HEK293 (cell line): Measurements from ENCODE around the gene BID.

Experiments
- CTCF ChIA-PET: fragments of 350-600 bp; formaldehyde crosslinking; extraction: SDS; loops from one replicate; lab custom pipeline; 2021; ENCODE audit warnings: antibody characterized with exemption; lab: Yijun Ruan, JAX
- POLR2A ChIA-PET: fragments of 300-600 bp; formaldehyde crosslinking; extraction: SDS; loops from one replicate; lab custom pipeline; 2020; ENCODE audit warnings: antibody characterized with exemption, inconsistent platforms; lab: Yijun Ruan, JAX
- H3K27ac ChIP-seq: fragments of 200-500 bp; sonication (Bioruptor generic); 2 replicates; pipeline ENCODE4 v1.5.1; 2014; ENCODE audit warnings: low read depth, low read length, control low read depth, inconsistent platforms; ENCODE audit errors: extremely low read depth
- H3K36me3 ChIP-seq, 2 experiments: fragments of 200-500 bp in 1 of 2; sonication (Bioruptor generic) in 1 of 2; 1 replicate in 1 of 2; 2 replicates in 1 of 2; pipeline ENCODE4 v1.5.1; 2014 to 2017; ENCODE audit warnings: inconsistent platforms in 2 of 2, low read length in 2 of 2; ENCODE audit not compliant: control insufficient read depth in 2 of 2, insufficient read depth in 1 of 2
- H3K4me1 ChIP-seq: fragments of 200-500 bp; sonication (Bioruptor generic); 2 replicates; pipeline ENCODE4 v1.5.1; 2014; ENCODE audit warnings: mild to moderate bottlenecking, low read length, inconsistent platforms; ENCODE audit not compliant: control insufficient read depth, insufficient read depth
- H3K4me3 ChIP-seq: 2 replicates; pipeline ENCODE4 v1.5.1; 2011; ENCODE audit warnings: low read depth, mild to moderate bottlenecking, control low read depth, low read length, moderate library complexity
- H3K9me3 ChIP-seq: fragments of 200-500 bp; sonication (Bioruptor generic); 2 replicates; pipeline ENCODE4 v1.5.1; 2014; ENCODE audit warnings: low read depth, low read length, inconsistent platforms; ENCODE audit not compliant: control insufficient read depth, insufficient read depth
- CTCF ChIP-seq: fragments of 450-650 bp; formaldehyde crosslinking; IDR thresholded peaks from 2 replicates; pipeline ENCODE4 v1.5.1; 2016; ENCODE audit warnings: missing biosample characterization, missing genetic modification characterization
- SALL2 ChIP-seq: fragments of 450-650 bp; formaldehyde crosslinking; IDR thresholded peaks from 2 replicates; pipeline ENCODE4 v1.5.0; 2017; ENCODE audit warnings: missing biosample characterization, mild to moderate bottlenecking, missing genetic modification characterization, borderline replicate concordance
- ZBTB10 ChIP-seq: fragments of 450-650 bp; formaldehyde crosslinking; IDR thresholded peaks from 2 replicates; pipeline ENCODE4 v1.5.1; 2016; ENCODE audit warnings: missing biosample characterization, missing genetic modification characterization
- ZFP3 ChIP-seq: fragments of 450-650 bp; formaldehyde crosslinking; IDR thresholded peaks from 2 replicates; pipeline ENCODE4 v1.5.1; 2016; ENCODE audit warnings: low read depth, missing biosample characterization, missing genetic modification characterization
- ZNF10 ChIP-seq: fragments of 450-650 bp; formaldehyde crosslinking; IDR thresholded peaks from 2 replicates; pipeline ENCODE4 v1.5.1; 2017; ENCODE audit warnings: missing biosample characterization, missing genetic modification characterization
- ZNF133 ChIP-seq: fragments of 450-650 bp; formaldehyde crosslinking; IDR thresholded peaks from 2 replicates; pipeline ENCODE4 v1.5.1; 2016; ENCODE audit warnings: missing biosample characterization, missing genetic modification characterization
- ZNF16 ChIP-seq: fragments of 450-650 bp; formaldehyde crosslinking; IDR thresholded peaks from 2 replicates; pipeline ENCODE4 v1.5.1; 2016; ENCODE audit warnings: low read depth, missing biosample characterization, missing genetic modification characterization
- ZNF175 ChIP-seq: fragments of 450-650 bp; formaldehyde crosslinking; IDR thresholded peaks from 2 replicates; pipeline ENCODE4 v1.5.1; 2016; ENCODE audit warnings: missing biosample characterization, missing genetic modification characterization
- ZNF2 ChIP-seq: fragments of 450-650 bp; formaldehyde crosslinking; IDR thresholded peaks from 2 replicates; pipeline ENCODE4 v1.5.1; 2016; ENCODE audit warnings: missing biosample characterization, missing genetic modification characterization
- ZNF280C ChIP-seq: fragments of 450-650 bp; formaldehyde crosslinking; IDR thresholded peaks from 2 replicates; pipeline ENCODE4 v1.5.1; 2016; ENCODE audit warnings: missing biosample characterization, missing genetic modification characterization
- ZNF280D ChIP-seq: fragments of 450-650 bp; formaldehyde crosslinking; IDR thresholded peaks from 2 replicates; pipeline ENCODE4 v1.5.1; 2016; ENCODE audit warnings: missing biosample characterization, missing genetic modification characterization
- ZNF292 ChIP-seq: fragments of 450-650 bp; formaldehyde crosslinking; IDR thresholded peaks from 2 replicates; pipeline ENCODE4 v1.5.1; 2016; ENCODE audit warnings: low read depth, missing biosample characterization, missing genetic modification characterization, borderline replicate concordance
- ZNF311 ChIP-seq: fragments of 450-650 bp; formaldehyde crosslinking; IDR thresholded peaks from 2 replicates; pipeline ENCODE4 v1.5.1; 2017; ENCODE audit warnings: missing biosample characterization, missing genetic modification characterization, borderline replicate concordance
- ZNF549 ChIP-seq: fragments of 450-650 bp; IDR thresholded peaks from 2 replicates; pipeline ENCODE4 v1.5.1; 2018; ENCODE audit warnings: missing biosample characterization, missing genetic modification characterization, mild to moderate bottlenecking, inconsistent platforms, moderate library complexity
- ZNF571 ChIP-seq: fragments of 450-650 bp; formaldehyde crosslinking; IDR thresholded peaks from 2 replicates; pipeline ENCODE4 v1.5.0; 2017; ENCODE audit warnings: missing biosample characterization, missing genetic modification characterization
- ZNF610 ChIP-seq: fragments of 450-650 bp; formaldehyde crosslinking; IDR thresholded peaks from 2 replicates; pipeline ENCODE4 v1.5.1; 2016; ENCODE audit warnings: missing biosample characterization, missing genetic modification characterization, borderline replicate concordance
- ZNF707 ChIP-seq: fragments of 450-650 bp; formaldehyde crosslinking; IDR thresholded peaks from 2 replicates; pipeline ENCODE4 v1.5.1; 2016; ENCODE audit warnings: missing biosample characterization, missing genetic modification characterization
- ZNF768 ChIP-seq: fragments of 450-650 bp; formaldehyde crosslinking; IDR thresholded peaks from 2 replicates; pipeline ENCODE4 v1.5.1; 2018; ENCODE audit warnings: missing biosample characterization, mild to moderate bottlenecking, missing genetic modification characterization
- ZNF830 ChIP-seq: fragments of 450-650 bp; IDR thresholded peaks from 2 replicates; pipeline ENCODE4 v1.5.0; 2018; ENCODE audit warnings: missing biosample characterization, missing genetic modification characterization, low read depth, mild to moderate bottlenecking, moderate library complexity
- ZSCAN5A ChIP-seq: fragments of 450-650 bp; formaldehyde crosslinking; IDR thresholded peaks from 2 replicates; pipeline ENCODE4 v1.5.1; 2016; ENCODE audit warnings: missing biosample characterization, missing genetic modification characterization
- TF ChIP-seq, protein P1 (sequence below): fragments of 450-650 bp; formaldehyde crosslinking; IDR thresholded peaks from 2 replicates; pipeline ENCODE4 v1.5.1; 2016; ENCODE audit warnings: missing biosample characterization, missing genetic modification characterization

The BID gene

DNA sequence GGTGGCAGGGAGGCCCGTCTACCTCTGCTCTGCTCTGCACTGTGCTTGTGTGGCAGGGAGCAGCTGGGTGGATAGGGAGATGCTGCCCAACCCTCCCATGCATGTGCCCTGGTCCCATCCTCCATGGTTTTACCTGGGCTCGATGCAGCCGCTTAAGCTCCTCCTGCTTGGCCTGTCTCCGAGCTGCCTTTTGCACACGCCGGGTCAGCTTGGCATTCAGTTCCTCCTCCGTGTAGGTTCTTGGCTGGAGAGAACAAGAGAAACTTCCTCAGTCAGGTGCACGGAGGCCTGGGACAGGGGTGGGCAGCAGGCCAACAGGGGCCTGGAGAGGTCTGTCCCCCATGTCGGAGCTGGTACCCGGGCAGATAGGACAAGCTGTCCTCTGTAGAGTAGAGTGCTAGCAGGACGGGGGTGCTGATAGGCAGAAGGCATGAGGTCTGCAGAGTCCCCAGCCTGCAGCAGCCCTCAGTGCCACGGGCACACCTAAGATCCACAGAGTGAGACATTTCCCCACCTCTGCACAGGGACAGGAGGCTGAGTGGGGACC is 36.4 kb upstream of the BID start (continued):
- TF ChIP-seq, protein P1, sequence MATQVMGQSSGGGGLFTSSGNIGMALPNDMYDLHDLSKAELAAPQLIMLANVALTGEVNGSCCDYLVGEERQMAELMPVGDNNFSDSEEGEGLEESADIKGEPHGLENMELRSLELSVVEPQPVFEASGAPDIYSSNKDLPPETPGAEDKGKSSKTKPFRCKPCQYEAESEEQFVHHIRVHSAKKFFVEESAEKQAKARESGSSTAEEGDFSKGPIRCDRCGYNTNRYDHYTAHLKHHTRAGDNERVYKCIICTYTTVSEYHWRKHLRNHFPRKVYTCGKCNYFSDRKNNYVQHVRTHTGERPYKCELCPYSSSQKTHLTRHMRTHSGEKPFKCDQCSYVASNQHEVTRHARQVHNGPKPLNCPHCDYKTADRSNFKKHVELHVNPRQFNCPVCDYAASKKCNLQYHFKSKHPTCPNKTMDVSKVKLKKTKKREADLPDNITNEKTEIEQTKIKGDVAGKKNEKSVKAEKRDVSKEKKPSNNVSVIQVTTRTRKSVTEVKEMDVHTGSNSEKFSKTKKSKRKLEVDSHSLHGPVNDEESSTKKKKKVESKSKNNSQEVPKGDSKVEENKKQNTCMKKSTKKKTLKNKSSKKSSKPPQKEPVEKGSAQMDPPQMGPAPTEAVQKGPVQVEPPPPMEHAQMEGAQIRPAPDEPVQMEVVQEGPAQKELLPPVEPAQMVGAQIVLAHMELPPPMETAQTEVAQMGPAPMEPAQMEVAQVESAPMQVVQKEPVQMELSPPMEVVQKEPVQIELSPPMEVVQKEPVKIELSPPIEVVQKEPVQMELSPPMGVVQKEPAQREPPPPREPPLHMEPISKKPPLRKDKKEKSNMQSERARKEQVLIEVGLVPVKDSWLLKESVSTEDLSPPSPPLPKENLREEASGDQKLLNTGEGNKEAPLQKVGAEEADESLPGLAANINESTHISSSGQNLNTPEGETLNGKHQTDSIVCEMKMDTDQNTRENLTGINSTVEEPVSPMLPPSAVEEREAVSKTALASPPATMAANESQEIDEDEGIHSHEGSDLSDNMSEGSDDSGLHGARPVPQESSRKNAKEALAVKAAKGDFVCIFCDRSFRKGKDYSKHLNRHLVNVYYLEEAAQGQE (tag by site-specific recombination): no peak
- TF ChIP-seq ZNF571 (tag by site-specific recombination) (no peak), ZNF2 (tag by site-specific recombination) (no peak), ZNF768 (tag by site-specific recombination) (no peak), ZSCAN5A (tag by site-specific recombination) (no peak), ZNF133 (tag by site-specific recombination) (no peak), ZNF280C (tag by site-specific recombination) (no peak), ZNF707 (no peak), ZNF292 (no peak), SALL2 (tag by site-specific recombination) (no peak), ZNF175 (tag by site-specific recombination) (no peak)

DNA sequence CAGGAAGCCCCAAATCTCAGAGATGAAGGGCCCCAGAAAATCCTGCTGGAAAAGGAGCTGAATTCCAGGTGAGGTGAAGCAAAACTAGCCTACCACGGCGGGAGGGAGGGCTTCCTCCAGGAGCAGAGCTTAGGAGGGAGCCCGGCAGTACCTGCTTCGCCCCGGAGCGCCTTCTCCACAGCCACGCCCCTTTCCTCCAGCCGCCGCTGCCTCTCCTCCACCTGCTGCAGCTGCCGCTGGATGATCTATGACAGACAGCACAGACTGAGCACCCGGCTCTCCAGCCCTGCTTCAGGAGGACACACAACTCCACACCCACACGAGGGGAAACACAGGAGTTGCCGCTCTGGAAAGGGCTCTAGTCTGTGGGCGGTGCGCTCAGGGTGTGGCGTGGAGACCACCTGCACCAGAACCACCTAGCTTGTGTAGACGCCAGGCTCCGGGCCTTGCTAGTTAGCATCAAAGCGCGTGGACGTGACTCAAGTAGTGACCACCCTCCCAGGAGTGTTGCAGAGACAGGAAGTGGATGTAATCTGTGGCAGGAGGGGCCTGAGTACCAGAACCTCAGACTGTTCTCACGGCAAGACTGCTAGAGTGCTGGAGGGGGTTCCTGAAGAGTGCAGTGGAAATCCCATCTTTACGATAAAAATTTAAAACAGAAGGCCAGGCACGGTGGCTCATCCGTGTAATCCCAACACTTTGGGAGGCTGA is 34.6 kb upstream of the BID start:
- ChIA-PET POLR2A (no interaction called here), CTCF (interaction anchor here (0.6 to 1.3 kb wide), 3 partner anchors 14 to 63 kb away, joined by 3 to 6 read pairs (median 3); no protein-coding TSS in a partner anchor)
- no peaks in the 10 kb centered on the region for H3K4me1 ChIP-seq
- no peak overlapping the region for H3K4me3 ChIP-seq
- no peak overlapping the region for H3K27ac ChIP-seq
- H3K9me3 ChIP-seq: no peaks in the 10 kb centered on the region
- peaks cover 7 to 75% of the 10 kb centered on the region in 2 experiments for H3K36me3 ChIP-seq
- TF ChIP-seq ZNF280D (tag by site-specific recombination): no peak
- TF ChIP-seq ZBTB10 (tag by site-specific recombination): no peak
- no peak for TF ChIP-seq ZNF549 (tag by site-specific recombination)
- no peak for TF ChIP-seq ZNF10 (tag by site-specific recombination)
- TF ChIP-seq ZNF311 (tag by site-specific recombination): no peak
- no peak for TF ChIP-seq ZNF16 (tag by site-specific recombination)
- TF ChIP-seq CTCF (tag by site-specific recombination): no peak
- no peak for TF ChIP-seq ZFP3
- no peak for TF ChIP-seq ZNF830 (tag by site-specific recombination)
- TF ChIP-seq ZNF610: no peak
